ENCODE results near the gene PGAM2. TPM values are rescaled to one million over a fixed set of nuclear protein-coding genes. Genes with fewer than 3 reads are reported as not detected.

The PGAM2 gene
- total RNA-seq, 4 donors from 2014 or later: 2.2 to 28.0 (median 9.1) TPM

DNA sequence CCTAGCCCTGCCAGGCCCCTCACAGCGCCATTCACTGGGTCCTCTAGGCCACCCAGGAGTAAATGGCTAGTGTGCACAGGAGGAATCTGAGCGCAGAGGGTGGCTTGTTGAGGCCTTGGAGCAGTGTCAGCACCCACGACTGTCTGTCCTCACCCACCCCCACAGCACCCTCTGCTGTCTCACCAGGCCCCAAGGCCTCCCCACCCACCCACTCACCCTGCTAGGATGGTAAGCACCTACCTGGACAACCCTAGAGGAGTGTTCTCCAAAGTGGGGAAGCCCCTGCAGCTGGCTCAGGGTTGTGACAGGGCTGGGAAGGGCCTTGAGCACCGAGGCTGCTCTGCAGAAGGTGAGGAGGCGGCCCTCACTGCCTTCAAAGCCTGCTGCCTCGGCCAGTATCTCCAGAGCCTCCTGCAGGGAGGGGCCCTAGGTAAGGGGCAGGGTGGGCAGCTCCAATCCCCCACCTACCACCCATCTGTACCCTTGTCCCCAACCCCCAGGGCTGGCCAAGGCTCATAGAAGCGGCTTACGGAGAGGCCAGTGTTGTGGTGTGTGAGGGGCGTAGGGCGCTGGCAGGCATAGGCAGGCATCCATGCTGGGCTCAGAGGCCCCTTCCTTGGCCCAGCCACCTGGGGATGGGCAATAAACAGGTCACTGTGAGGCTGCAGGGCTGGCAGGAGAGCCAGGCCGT, 14.1 kb upstream of the PGAM2 start:
- no peak overlapping the region for H3K4me3 ChIP-seq (replicated peaks in 1 of 3)
- TF ChIP-seq CTCF (IDR thresholded peaks at IDR 0.05) (no peak), POLR2A (IDR thresholded peaks at IDR 0.05) (no peak)
- DNase-seq: no peak
- intact Hi-C loops (cut with DNase I): loop anchor here (5.0 kb wide), 1 partner anchor 38 kb away; no protein-coding TSS in a partner anchor
- WGBS, 2 donors: 85 to 87% methylated on average over 9 to 11 of the region's 11 CpGs
- H3K4me1 ChIP-seq: peaks cover 27 to 52% of the 10 kb centered on the region in 2 donors
- peaks cover 23 to 31% of the 10 kb centered on the region in 2 donors for H3K36me3 ChIP-seq
- H3K9me3 ChIP-seq: no peaks in the 10 kb centered on the region
- peak overlapping the region in 2 of 3 donors; percentile 8 to 62 for H3K27ac ChIP-seq
- no peaks in the 10 kb centered on the region for H3K27me3 ChIP-seq

DNA sequence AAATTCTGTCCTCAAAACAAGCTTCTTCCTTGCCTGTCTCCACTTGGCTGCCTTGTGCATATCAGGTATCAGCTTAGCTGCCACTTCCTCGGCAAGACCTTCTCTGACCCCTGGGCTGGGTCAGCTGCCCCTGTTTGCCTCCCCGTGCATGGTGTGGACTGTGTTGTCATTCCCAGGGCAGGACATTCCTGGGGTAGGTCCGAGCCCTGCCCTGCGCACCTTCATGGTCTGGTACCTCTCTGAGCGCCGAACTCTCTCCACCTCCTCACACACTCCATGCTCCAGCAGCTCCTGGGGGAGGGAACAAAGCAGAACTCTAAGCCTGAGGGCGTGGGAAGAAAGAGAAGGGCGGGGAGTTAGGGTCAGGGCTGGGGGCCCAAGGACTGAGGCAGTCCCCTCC, 13.2 kb upstream of the PGAM2 start:
- Histone ChIP-seq H3K4me3 (replicated peaks in 1 of 3) (no peak overlapping the region), H3K27me3 (no peaks in the 10 kb centered on the region), H3K27ac (peak overlapping the region; percentile 31 to 62 (median 60)), H3K4me1 (peaks cover 27 to 49% of the 10 kb centered on the region in 2 donors), H3K9me3 (no peaks in the 10 kb centered on the region), H3K36me3 (peaks cover 23 to 40% of the 10 kb centered on the region in 2 donors)
- intact Hi-C loops (cut with DNase I): loop anchor here (5.0 kb wide), 1 partner anchor 39 kb away; no protein-coding TSS in a partner anchor
- peak; percentile 86 to 87 for DNase-seq
- 46 to 48% methylated on average over 8 of the region's 8 CpGs for WGBS, 2 donors
- no peak for TF ChIP-seq POLR2A (IDR thresholded peaks at IDR 0.05)
- TF ChIP-seq CTCF (IDR thresholded peaks at IDR 0.05): no peak

GRCh38 chr7:44077681-44078091, 12.3 kb upstream of the PGAM2 start:
- H3K9me3 ChIP-seq: no peaks in the 10 kb centered on the region
- no peak for TF ChIP-seq POLR2A (IDR thresholded peaks at IDR 0.05)
- TF ChIP-seq CTCF (IDR thresholded peaks at IDR 0.05): no peak
- WGBS, 2 donors: 83 to 87% methylated on average over 5 of the region's 5 CpGs
- intact Hi-C loops (cut with DNase I): loop anchor here (5.0 kb wide), 1 partner anchor 40 kb away; no protein-coding TSS in a partner anchor
- no peaks in the 10 kb centered on the region for H3K27me3 ChIP-seq
- peak overlapping the region in 2 of 3 donors; percentile 60 to 62 for H3K27ac ChIP-seq
- DNase-seq: no peak
- peaks cover 28 to 48% of the 10 kb centered on the region in 2 donors for H3K36me3 ChIP-seq
- peaks cover 27 to 52% of the 10 kb centered on the region in 2 donors for H3K4me1 ChIP-seq
- no peak overlapping the region for H3K4me3 ChIP-seq (replicated peaks in 1 of 3)

GRCh38 chr7:44077061-44077460, 11.7 kb upstream of the PGAM2 start:
- H3K4me1 ChIP-seq: peaks cover 27 to 56% of the 10 kb centered on the region in 2 donors
- TF ChIP-seq POLR2A (IDR thresholded peaks at IDR 0.05) (no peak), CTCF (IDR thresholded peaks at IDR 0.05) (no peak)
- intact Hi-C loops (cut with DNase I): loop anchor here (5.0 kb wide), 1 partner anchor 40 kb away; no protein-coding TSS in a partner anchor
- H3K9me3 ChIP-seq: no peaks in the 10 kb centered on the region
- 92 to 97% methylated on average over 8 to 9 of the region's 9 CpGs for WGBS, 2 donors
- H3K27ac ChIP-seq: no peak overlapping the region
- H3K27me3 ChIP-seq: no peaks in the 10 kb centered on the region
- H3K4me3 ChIP-seq (replicated peaks in 1 of 3): no peak overlapping the region
- H3K36me3 ChIP-seq: peaks cover 28 to 49% of the 10 kb centered on the region in 2 donors
- no peak for DNase-seq

All from thyroid gland (tissue), 4 donors.